HCT116 (cell line): ENCODE measurements around the gene ROR2. TPM values are rescaled to one million over a fixed set of nuclear protein-coding genes. Genes with fewer than 3 reads are reported as not detected.

ENCODE experiments used
- ATAC-seq: fragments of 200-7000 bp; cut with Tn5 transposase; 2 replicates; pipeline ENCODE4 v1.9.1; 2020; ENCODE audit warnings: mild to moderate bottlenecking, moderate library complexity
- BruUV-seq: library from RNA; stranded (reverse); fragments of 400-500 nt; replicated peaks from 2 replicates; lab custom pipeline; 2021; lab: Mats Ljungman, UMichigan
- CTCF ChIA-PET: fragments of 300-600 bp; sonication (Branson Sonifier 250); formaldehyde crosslinking; loops from one replicate; lab custom pipeline; 2021; ENCODE audit warnings: antibody characterized with exemption; lab: Charles Lee
- POLR2A ChIA-PET: fragments of 300-600, 350-600 bp; sonication (Branson Sonifier 250); formaldehyde crosslinking; loops from one replicate; lab custom pipeline; 2021; ENCODE audit warnings: antibody characterized with exemption; lab: Charles Lee
- RAD21 ChIA-PET, 2 experiments: fragments of 300-600 bp; sonication (Branson Sonifier 250); formaldehyde crosslinking; loops; one replicate each; lab custom pipeline; 2023; ENCODE audit warnings: low total read pairs in 2 of 2; ENCODE audit not compliant: uncharacterized antibody in 2 of 2, unreplicated experiment in 2 of 2, low non-redundant PET in 1 of 2; lab: Charles Lee
- DNase-seq: peaks from one replicate; pipeline ENCODE4 v3.0.0-alpha.2; 2010; ENCODE audit warnings: low read depth, low spot score
- H2AFZ ChIP-seq: fragments of 200-600 bp; shearing (Covaris generic), sonication (generic); 2 replicates; pipeline ENCODE4 v1.6.1; 2017; ENCODE audit warnings: low read depth, mixed run types, mixed read lengths, antibody characterized with exemption, low read length; ENCODE audit not compliant: poor library complexity, severe bottlenecking
- H3K27ac ChIP-seq: 2 replicates; pipeline ENCODE4 v1.5.1; 2012; ENCODE audit warnings: low read depth, low read length
- H3K27me3 ChIP-seq: fragments of 200-600 bp; sonication (generic); 2 replicates; pipeline ENCODE4 v1.6.1; 2016; ENCODE audit warnings: mixed run types, low read length, mixed read lengths; ENCODE audit not compliant: insufficient read depth
- H3K36me3 ChIP-seq, 2 experiments: fragments of 200-500 bp in 1 of 2; fragments of 200-600 bp in 1 of 2; sonication (Bioruptor generic) in 1 of 2; sonication (generic) in 1 of 2; 2 replicates each; pipeline versions ENCODE4 v1.5.1 to v1.6.1; 2014 to 2016; ENCODE audit warnings: low read length in 2 of 2, inconsistent platforms in 1 of 2, mixed read lengths in 1 of 2, mixed run types in 1 of 2; ENCODE audit not compliant: insufficient read depth in 2 of 2, control insufficient read depth in 1 of 2
- H3K4me1 ChIP-seq, 2 experiments: fragments of 200-600 bp in 1 of 2; sonication (generic) in 1 of 2; 2 replicates each; pipeline versions ENCODE4 v1.5.1 to v1.6.1; 2012 to 2017; ENCODE audit warnings: low read length in 2 of 2, inconsistent platforms in 1 of 2, mild to moderate bottlenecking in 1 of 2, mixed read lengths in 1 of 2, mixed run types in 1 of 2, moderate library complexity in 1 of 2; ENCODE audit not compliant: insufficient read depth in 2 of 2, control insufficient read depth in 1 of 2
- H3K4me2 ChIP-seq: fragments of 200-600 bp; sonication (generic); 2 replicates; pipeline ENCODE4 v1.6.1; 2017; ENCODE audit warnings: mixed run types, low read length, mixed read lengths
- H3K4me3 ChIP-seq, 2 experiments: fragments of 200-600 bp in 1 of 2; sonication (generic) in 1 of 2; replicated peaks in 1 of 2; 2 replicates each; pipeline ENCODE4 v1.5.1; 2011 to 2016; ENCODE audit warnings: low read length in 2 of 2, control low read depth in 1 of 2, low read depth in 1 of 2, mild to moderate bottlenecking in 1 of 2, mixed read lengths in 1 of 2, mixed run types in 1 of 2
- H3K79me2 ChIP-seq: fragments of 200-600 bp; sonication (generic); 2 replicates; pipeline ENCODE4 v1.6.1; 2017; ENCODE audit warnings: mild to moderate bottlenecking, mixed run types, low read length, moderate library complexity, mixed read lengths; ENCODE audit not compliant: insufficient read depth
- H3K9ac ChIP-seq: fragments of 200-600 bp; sonication (generic); 2 replicates; pipeline ENCODE4 v1.6.1; 2016; ENCODE audit warnings: low read length, mixed read lengths
- H3K9me2 ChIP-seq: fragments of 200-600 bp; sonication (generic), shearing (Covaris generic); 2 replicates; pipeline ENCODE4 v1.6.1; 2017; ENCODE audit warnings: mixed run types, mild to moderate bottlenecking, moderate library complexity; ENCODE audit not compliant: insufficient read depth
- H3K9me3 ChIP-seq, 2 experiments: fragments of 200-500 bp in 1 of 2; fragments of 200-600 bp in 1 of 2; sonication (Bioruptor generic) in 1 of 2; sonication (generic) in 1 of 2; 2 replicates each; pipeline ENCODE4 v1.6.1; 2014 to 2017; ENCODE audit warnings: low read length in 2 of 2, mixed read lengths in 2 of 2, inconsistent platforms in 1 of 2, low read depth in 1 of 2, mild to moderate bottlenecking in 1 of 2, mixed run types in 1 of 2, moderate library complexity in 1 of 2; ENCODE audit not compliant: control insufficient read depth in 1 of 2, insufficient read depth in 1 of 2
- H4K20me1 ChIP-seq: fragments of 200-600 bp; sonication (generic), shearing (Covaris generic); 2 replicates; pipeline ENCODE4 v1.6.1; 2017; ENCODE audit warnings: mixed run types, mild to moderate bottlenecking, moderate library complexity; ENCODE audit not compliant: insufficient read depth
- CBX3 ChIP-seq: IDR thresholded peaks from 2 replicates; pipeline ENCODE4 v1.6.1; 2012; ENCODE audit warnings: low read depth
- POLR2A ChIP-seq: IDR thresholded peaks from 2 replicates; pipeline ENCODE4 v1.7.0; 2011; ENCODE audit warnings: borderline replicate concordance; ENCODE audit not compliant: insufficient read depth, insufficient read length; ENCODE audit errors: extremely low read depth
- intact Hi-C: fragments of 100-400 bp; cut with micrococcal nuclease; formaldehyde crosslinking; loops from 2 replicates; pipeline ENCODE4 v1.10.0; 2022
- total RNA-seq: library from RNA; stranded (reverse); gene quantifications from one replicate; pipeline ENCODE4 v1.2.1, GENCODE V29; 2021; ENCODE audit not compliant: unreplicated experiment
- TF ChIP-seq, protein P1 (sequence below): IDR thresholded peaks from 2 replicates; pipeline ENCODE4 v1.6.1; 2012; ENCODE audit warnings: low read depth
- TF ChIP-seq, protein P2 (sequence below): IDR thresholded peaks from 2 replicates; pipeline ENCODE4 v1.6.1; 2011; ENCODE audit warnings: mild to moderate bottlenecking, low read length, moderate library complexity; ENCODE audit not compliant: insufficient replicate concordance; ENCODE audit errors: extremely low read depth

ROR2 gene
- total RNA-seq, 1 experiment from 2014 or later: 15.7 TPM

DNA sequence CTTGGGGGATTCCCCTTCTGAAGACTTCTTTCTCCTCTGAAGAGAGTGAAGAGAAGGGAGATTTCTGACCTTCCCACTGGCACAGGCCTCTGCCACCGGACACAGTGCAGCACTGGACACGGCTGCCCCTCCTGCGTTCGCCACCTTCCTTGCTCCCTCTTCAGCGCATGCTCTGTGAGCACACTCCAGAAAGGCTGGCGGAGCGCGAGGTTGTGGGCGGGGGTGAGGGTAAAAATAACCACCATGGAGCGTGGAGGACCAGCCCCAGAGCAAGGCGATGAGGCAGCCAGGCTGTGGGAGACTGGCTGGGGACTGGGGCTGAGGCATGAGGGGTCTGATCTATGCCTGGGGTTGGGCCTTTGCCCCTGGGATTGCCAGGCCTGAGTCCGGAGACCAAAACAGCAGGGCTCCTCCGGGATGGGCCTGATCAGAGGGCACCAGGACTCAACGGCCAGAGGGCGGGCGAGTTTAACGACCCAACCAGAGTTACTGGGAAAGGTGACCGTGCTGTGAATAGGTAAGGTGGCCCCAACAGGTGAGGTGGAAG lies 97.2 kb downstream of the ROR2 start:
- no peaks in the 10 kb centered on the region for H4K20me1 ChIP-seq
- CTCF ChIA-PET: no interaction called here
- no peaks in the 10 kb centered on the region for H3K27me3 ChIP-seq
- intact Hi-C loops: no loop called here
- H3K27ac ChIP-seq: no peak overlapping the region
- BruUV-seq: no TSS peak
- H3K79me2 ChIP-seq: no peaks in the 10 kb centered on the region
- TF ChIP-seq, protein P1, sequence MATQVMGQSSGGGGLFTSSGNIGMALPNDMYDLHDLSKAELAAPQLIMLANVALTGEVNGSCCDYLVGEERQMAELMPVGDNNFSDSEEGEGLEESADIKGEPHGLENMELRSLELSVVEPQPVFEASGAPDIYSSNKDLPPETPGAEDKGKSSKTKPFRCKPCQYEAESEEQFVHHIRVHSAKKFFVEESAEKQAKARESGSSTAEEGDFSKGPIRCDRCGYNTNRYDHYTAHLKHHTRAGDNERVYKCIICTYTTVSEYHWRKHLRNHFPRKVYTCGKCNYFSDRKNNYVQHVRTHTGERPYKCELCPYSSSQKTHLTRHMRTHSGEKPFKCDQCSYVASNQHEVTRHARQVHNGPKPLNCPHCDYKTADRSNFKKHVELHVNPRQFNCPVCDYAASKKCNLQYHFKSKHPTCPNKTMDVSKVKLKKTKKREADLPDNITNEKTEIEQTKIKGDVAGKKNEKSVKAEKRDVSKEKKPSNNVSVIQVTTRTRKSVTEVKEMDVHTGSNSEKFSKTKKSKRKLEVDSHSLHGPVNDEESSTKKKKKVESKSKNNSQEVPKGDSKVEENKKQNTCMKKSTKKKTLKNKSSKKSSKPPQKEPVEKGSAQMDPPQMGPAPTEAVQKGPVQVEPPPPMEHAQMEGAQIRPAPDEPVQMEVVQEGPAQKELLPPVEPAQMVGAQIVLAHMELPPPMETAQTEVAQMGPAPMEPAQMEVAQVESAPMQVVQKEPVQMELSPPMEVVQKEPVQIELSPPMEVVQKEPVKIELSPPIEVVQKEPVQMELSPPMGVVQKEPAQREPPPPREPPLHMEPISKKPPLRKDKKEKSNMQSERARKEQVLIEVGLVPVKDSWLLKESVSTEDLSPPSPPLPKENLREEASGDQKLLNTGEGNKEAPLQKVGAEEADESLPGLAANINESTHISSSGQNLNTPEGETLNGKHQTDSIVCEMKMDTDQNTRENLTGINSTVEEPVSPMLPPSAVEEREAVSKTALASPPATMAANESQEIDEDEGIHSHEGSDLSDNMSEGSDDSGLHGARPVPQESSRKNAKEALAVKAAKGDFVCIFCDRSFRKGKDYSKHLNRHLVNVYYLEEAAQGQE: no peak
- TF ChIP-seq POLR2A (no peak), CBX3 (no peak)
- TF ChIP-seq, protein P2, sequence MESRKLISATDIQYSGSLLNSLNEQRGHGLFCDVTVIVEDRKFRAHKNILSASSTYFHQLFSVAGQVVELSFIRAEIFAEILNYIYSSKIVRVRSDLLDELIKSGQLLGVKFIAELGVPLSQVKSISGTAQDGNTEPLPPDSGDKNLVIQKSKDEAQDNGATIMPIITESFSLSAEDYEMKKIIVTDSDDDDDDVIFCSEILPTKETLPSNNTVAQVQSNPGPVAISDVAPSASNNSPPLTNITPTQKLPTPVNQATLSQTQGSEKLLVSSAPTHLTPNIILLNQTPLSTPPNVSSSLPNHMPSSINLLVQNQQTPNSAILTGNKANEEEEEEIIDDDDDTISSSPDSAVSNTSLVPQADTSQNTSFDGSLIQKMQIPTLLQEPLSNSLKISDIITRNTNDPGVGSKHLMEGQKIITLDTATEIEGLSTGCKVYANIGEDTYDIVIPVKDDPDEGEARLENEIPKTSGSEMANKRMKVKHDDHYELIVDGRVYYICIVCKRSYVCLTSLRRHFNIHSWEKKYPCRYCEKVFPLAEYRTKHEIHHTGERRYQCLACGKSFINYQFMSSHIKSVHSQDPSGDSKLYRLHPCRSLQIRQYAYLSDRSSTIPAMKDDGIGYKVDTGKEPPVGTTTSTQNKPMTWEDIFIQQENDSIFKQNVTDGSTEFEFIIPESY: no peak
- no peaks in the 10 kb centered on the region for H3K9me3 ChIP-seq
- H3K9me2 ChIP-seq: no peaks in the 10 kb centered on the region
- POLR2A ChIA-PET: no interaction called here
- H2AFZ ChIP-seq: no peak overlapping the region
- RAD21 ChIA-PET: no interaction called here
- DNase-seq (no peak), ATAC-seq (no peak)
- H3K36me3 ChIP-seq: no peaks in the 10 kb centered on the region
- H3K4me1 ChIP-seq: peaks cover 0 to 8% of the 10 kb centered on the region in 2 experiments; a peak in 1 of 4 replicates
- H3K9ac ChIP-seq: no peak overlapping the region
- no peak overlapping the region for H3K4me2 ChIP-seq
- H3K4me3 ChIP-seq: no peak overlapping the region
